Measurements from ENCODE around the gene GAGE2A.
"Not testable (repeated sequence)": the region's sequence is repeated elsewhere in the genome, so short reads cannot be mapped to it uniquely, and the experiment has no call there.

GRCh38 chrX:49590488-49590887 is 1.2 kb downstream of the GAGE2A start:
- TF ChIP-seq CTCF (IDR thresholded peaks at IDR 0.05); EZH2 (IDR thresholded peaks at IDR 0.05; ENCODE audit: borderline replicate concordance, insufficient read depth, low read depth, low read length, poor library complexity, severe bottlenecking): not testable (repeated sequence)
